IMR-90 (cell line): ENCODE data around the gene FMNL1. TPM values are rescaled to one million over a fixed set of nuclear protein-coding genes. Genes with fewer than 3 reads are reported as not detected.

Experiments used
- ATAC-seq: fragments of 200-7000 bp; cut with Tn5 transposase; 2 replicates; pipeline ENCODE4 v1.9.1; 2020; ENCODE audit warnings: low read depth, mild to moderate bottlenecking, moderate library complexity
- BruUV-seq: library from RNA; stranded (reverse); fragments of 400-500 nt; replicated peaks from 2 replicates; lab custom pipeline; 2021; lab: Mats Ljungman, UMichigan
- CTCF ChIA-PET: fragments of 300-600 bp; formaldehyde crosslinking; extraction: SDS; loops from one replicate; lab custom pipeline; 2021; ENCODE audit warnings: antibody characterized with exemption; lab: Yijun Ruan, JAX
- POLR2A ChIA-PET: fragments of 300-600 bp; sonication (Branson Sonifier 250); formaldehyde crosslinking; loops from one replicate; lab custom pipeline; 2022; ENCODE audit warnings: antibody characterized with exemption; ENCODE audit not compliant: unreplicated experiment; lab: Charles Lee
- DNase-seq: peaks from one replicate; pipeline ENCODE4 v3.0.0; 2013
- H2AFZ ChIP-seq: replicated peaks from 2 replicates; pipeline ENCODE3; 2013; ENCODE audit warnings: low read length, mild to moderate bottlenecking; ENCODE audit not compliant: poor library complexity
- H2AK5ac ChIP-seq: 2 replicates; pipeline ENCODE4 v1.6.1; 2013; ENCODE audit warnings: low read depth, low read length, inconsistent platforms
- H2AK9ac ChIP-seq: replicated peaks from 2 replicates; pipeline ENCODE3; 2013; ENCODE audit warnings: mild to moderate bottlenecking, low read depth, low read length, moderate library complexity; ENCODE audit not compliant: poor library complexity
- H2BK120ac ChIP-seq: 2 replicates; pipeline ENCODE4 v1.6.1; 2013; ENCODE audit warnings: low read depth, low read length, inconsistent platforms
- H2BK15ac ChIP-seq: 3 replicates; pipeline ENCODE4 v1.6.1; 2013; ENCODE audit warnings: low read depth, low read length, inconsistent platforms
- H2BK20ac ChIP-seq: 2 replicates; pipeline ENCODE4 v1.6.1; 2013; ENCODE audit warnings: low read depth, mild to moderate bottlenecking, inconsistent platforms, low read length, moderate library complexity
- H2BK5ac ChIP-seq: 2 replicates; pipeline ENCODE4 v1.6.1; 2013; ENCODE audit warnings: mild to moderate bottlenecking, low read depth, low read length, inconsistent platforms; ENCODE audit not compliant: poor library complexity, severe bottlenecking
- H3K14ac ChIP-seq: replicated peaks from 2 replicates; pipeline ENCODE4 v1.6.1; 2013; ENCODE audit warnings: low read depth, low read length, inconsistent platforms
- H3K18ac ChIP-seq: 2 replicates; pipeline ENCODE4 v1.6.1; 2013; ENCODE audit warnings: low read depth, low read length, control low read depth
- H3K23ac ChIP-seq: 2 replicates; pipeline ENCODE4 v1.6.1; 2013; ENCODE audit warnings: low read depth, low read length, inconsistent platforms
- H3K27ac ChIP-seq: 2 replicates; pipeline ENCODE4 v1.5.1; 2013; ENCODE audit warnings: mild to moderate bottlenecking, control low read depth, low read length; ENCODE audit not compliant: insufficient read depth
- H3K27me3 ChIP-seq: 2 replicates; pipeline ENCODE4 v1.6.1; 2013; ENCODE audit warnings: low read length; ENCODE audit not compliant: control insufficient read depth, insufficient read depth
- H3K36me3 ChIP-seq: 2 replicates; pipeline ENCODE4 v1.6.1; 2013; ENCODE audit warnings: low read length, mixed read lengths; ENCODE audit not compliant: control insufficient read depth, insufficient read depth
- H3K4ac ChIP-seq: 2 replicates; pipeline ENCODE4 v1.6.1; 2013; ENCODE audit warnings: low read depth, low read length, inconsistent platforms
- H3K4me1 ChIP-seq: 2 replicates; pipeline ENCODE4 v1.6.1; 2013; ENCODE audit warnings: low read length, mixed read lengths; ENCODE audit not compliant: control insufficient read depth, insufficient read depth
- H3K4me2 ChIP-seq: 2 replicates; pipeline ENCODE4 v1.6.1; 2013; ENCODE audit warnings: low read depth, mild to moderate bottlenecking, control low read depth, low read length, moderate library complexity
- H3K4me3 ChIP-seq: 2 replicates; pipeline ENCODE4 v1.5.1; 2013; ENCODE audit warnings: low read depth, mild to moderate bottlenecking, control low read depth, low read length, moderate library complexity; ENCODE audit not compliant: insufficient read depth
- H3K56ac ChIP-seq: 2 replicates; pipeline ENCODE4 v1.6.1; 2013; ENCODE audit warnings: low read length, inconsistent platforms; ENCODE audit not compliant: insufficient read depth; ENCODE audit errors: extremely low read depth
- H3K79me1 ChIP-seq, 2 experiments: 2 replicates each; pipeline ENCODE4 v1.6.1; 2013; ENCODE audit warnings: low read length in 2 of 2, inconsistent platforms in 1 of 2, low read depth in 1 of 2
- H3K9ac ChIP-seq: 2 replicates; pipeline ENCODE4 v1.6.1; 2013; ENCODE audit warnings: low read depth, low read length, control low read depth
- H3K9me1 ChIP-seq: 2 replicates; pipeline ENCODE4 v1.6.1; 2013; ENCODE audit warnings: low read length, inconsistent platforms; ENCODE audit not compliant: insufficient read depth
- H3K9me3 ChIP-seq: 2 replicates; pipeline ENCODE4 v1.6.1; 2013; ENCODE audit warnings: low read length; ENCODE audit not compliant: control insufficient read depth, insufficient read depth
- H4K20me1 ChIP-seq: 2 replicates; pipeline ENCODE4 v1.6.1; 2013; ENCODE audit warnings: low read length, inconsistent platforms; ENCODE audit not compliant: insufficient read depth
- H4K5ac ChIP-seq: 2 replicates; pipeline ENCODE4 v1.6.1; 2013; ENCODE audit warnings: mild to moderate bottlenecking, low read depth, low read length, control low read depth
- H4K8ac ChIP-seq, 2 experiments: 2 replicates each; pipeline ENCODE4 v1.6.1; 2013; ENCODE audit warnings: low read depth in 2 of 2, low read length in 2 of 2, control low read depth in 1 of 2, inconsistent platforms in 1 of 2
- H4K91ac ChIP-seq: 2 replicates; pipeline ENCODE4 v1.6.1; 2013; ENCODE audit warnings: low read depth, low read length, inconsistent platforms; ENCODE audit not compliant: insufficient read depth
- CHD1 ChIP-seq: IDR thresholded peaks from 2 replicates; pipeline ENCODE4 v1.6.1; 2012; ENCODE audit warnings: low read depth, low read length, improper control_type of control experiment
- CTCF ChIP-seq: conservative IDR thresholded peaks from 2 replicates; pipeline ENCODE4 v1.5.1; 2012; ENCODE audit warnings: mild to moderate bottlenecking, low read depth, low read length, improper control_type of control experiment
- ELK1 ChIP-seq: fragments of 150-350 bp; IDR thresholded peaks from 2 replicates; pipeline ENCODE4 v1.6.1; 2016; ENCODE audit warnings: low read depth, mild to moderate bottlenecking, low read length, moderate library complexity, borderline replicate concordance
- FOS ChIP-seq: fragments of 150-350 bp; IDR thresholded peaks from 2 replicates; pipeline ENCODE4 v1.6.1; 2016; ENCODE audit warnings: low read depth, low read length
- MAZ ChIP-seq: IDR thresholded peaks from 2 replicates; pipeline ENCODE4 v1.6.1; 2012; ENCODE audit warnings: low read depth, mild to moderate bottlenecking, low read length, improper control_type of control experiment, moderate library complexity, borderline replicate concordance
- MXI1 ChIP-seq: IDR thresholded peaks from 2 replicates; pipeline ENCODE4 v1.6.1; 2012; ENCODE audit warnings: low read depth, mild to moderate bottlenecking, low read length, moderate library complexity, borderline replicate concordance
- POLR2A ChIP-seq: IDR thresholded peaks from 2 replicates; pipeline ENCODE4 v1.6.1; 2012; ENCODE audit warnings: mild to moderate bottlenecking, low read depth, low read length
- RAD21 ChIP-seq: IDR thresholded peaks from 2 replicates; pipeline ENCODE4 v1.6.1; 2012; ENCODE audit warnings: low read length, improper control_type of control experiment
- RFX5 ChIP-seq: IDR thresholded peaks from 2 replicates; pipeline ENCODE4 v1.8.0; 2012; ENCODE audit warnings: low read depth, mild to moderate bottlenecking, low read length, moderate library complexity
- SMC3 ChIP-seq: fragments of 150-350 bp; IDR thresholded peaks from 2 replicates; pipeline ENCODE4 v1.6.1; 2016; ENCODE audit warnings: low read depth, mild to moderate bottlenecking, antibody characterized with exemption, low read length, moderate library complexity
- USF2 ChIP-seq: fragments of 150-350 bp; IDR thresholded peaks from 2 replicates; pipeline ENCODE4 v1.6.1; 2017; ENCODE audit warnings: mild to moderate bottlenecking, antibody characterized with exemption, low read length, low read depth
- WGBS, 2 experiments: methylation state at CpG; one replicate each; pipeline versions ENCODE4 v1.1.5 to v1.1.7; 2013; ENCODE audit warnings: missing lambda C conversion rate in 2 of 2; ENCODE audit not compliant: insufficient read length in 1 of 2; ENCODE audit errors: extremely low coverage in 2 of 2; 5-methylcytosine and 5-hydroxymethylcytosine counted together
- dilution Hi-C: fragments of 300-500 bp; cut with HindIII; formaldehyde crosslinking; loops from one replicate; pipeline ENCODE4 v1.14.3; 2018; ENCODE audit warnings: low sequenced_read_pairs; ENCODE audit not compliant: unreplicated experiment
- in situ Hi-C: fragments of 300-500 bp; cut with MboI; formaldehyde crosslinking; loops from 3 replicates; pipeline ENCODE4 v1.14.3; 2019; ENCODE audit warnings: low sequenced_read_pairs, inconsistent platforms, mixed read lengths
- intact Hi-C: fragments of 100-400 bp; cut with micrococcal nuclease; formaldehyde crosslinking; loops from 2 replicates; pipeline ENCODE4 v1.10.0; 2022
- polyA plus RNA-seq, 3 experiments: library from polyadenylated mRNA; depleted of rRNA; stranded (reverse); fragments of >200 nt; gene quantifications; 2 replicates each; pipeline ENCODE4 v1.2.3, GENCODE V29; 2012; ENCODE audit warnings: low replicate concordance in 1 of 3
- total RNA-seq: library from RNA; depleted of rRNA; stranded (reverse); fragments of >200 nt; gene quantifications from 2 replicates; pipeline ENCODE4 v1.2.3, GENCODE V29; 2012

Gene FMNL1
- total and polyA plus RNA-seq, 2 of the 4 experiments (the other 2 are of a cell fraction): 0.36 to 2.3 TPM

GRCh38 chr17:45197555-45198334, 23.9 kb upstream of the FMNL1 start:
- H3K4ac ChIP-seq: peak overlapping the region; percentile 95

More at GRCh38 chr17:45197555-45198334, 23.9 kb upstream of the FMNL1 start:
- Histone ChIP-seq H3K27me3 (no peaks in the 10 kb centered on the region), H3K23ac (peak overlapping the region; percentile 55; the same call in 1 of the 2 replicates), H3K18ac (peak overlapping the region; percentile 74), H4K8ac (peak overlapping the region; percentile 60 to 96), H3K27ac (peak overlapping the region; percentile 60), H3K9ac (peak overlapping the region; percentile 60), H4K20me1 (no peaks in the 10 kb centered on the region), H2BK20ac (peak overlapping the region; percentile 72), H2AFZ (peak overlapping the region; percentile 98), H3K79me1 (no peaks in the 10 kb centered on the region), H3K4me3 (no peak overlapping the region), H2AK5ac (peak overlapping the region; percentile 67; the same call in 1 of the 2 replicates), H3K14ac (peak overlapping the region; percentile 89), H3K36me3 (no peaks in the 10 kb centered on the region), H2AK9ac (peak overlapping the region; percentile 7), H2BK15ac (peak overlapping the region; percentile 55; the same call in 1 of the 3 replicates), H3K9me1 (no peaks in the 10 kb centered on the region), H2BK120ac (peak overlapping the region; percentile 89), H2BK5ac (peak overlapping the region; percentile 71), H3K4me1 (peaks cover 10% of the 10 kb centered on the region), H4K91ac (peak overlapping the region; percentile 90), H4K5ac (peak overlapping the region; percentile 92), H3K9me3 (no peaks in the 10 kb centered on the region), H3K4me2 (peak overlapping the region; percentile 59), H3K56ac (0 out of 2 replicates have a peak overlapping the region, but pooled peaks have one; percentile 1)
- ATAC-seq: peak; percentile 100
- in situ Hi-C loops (loop anchor here (5.0 kb wide), 1 partner anchor 60 kb away; the partner anchor contains the start of gene ACBD4), dilution Hi-C loops (no loop called here), intact Hi-C loops (loop anchor here (1.0 kb wide), 2 partner anchors 48 to 62 kb away; partner anchors contain the start of gene ACBD4)
- ChIA-PET POLR2A (interaction anchor here (0.8 to 1.6 kb wide), 6 partner anchors 9 to 49 kb away, joined by 3 to 12 read pairs (median 4); partner anchors contain the start of gene HEXIM2), CTCF (interaction anchor here (0.6 to 3.3 kb wide), 22 partner anchors 9 to 377 kb away, joined by 3 to 60 read pairs (median 4); partner anchors contain the start of genes ACBD4 and HEXIM1)
- BruUV-seq: no TSS peak
- peak; percentile 77 for DNase-seq
- TF ChIP-seq MAZ (peak; percentile 71; the same call in 1 of the 2 replicates), MXI1 (no peak), RFX5 (no peak), SMC3 (peak; percentile 96), RAD21 (peak; percentile 100), USF2 (no peak), ELK1 (no peak), CTCF (peak; percentile 100; the same call in 1 of the 2 replicates), FOS (no peak), POLR2A (peak; percentile 54; the same call in 1 of the 2 replicates), CHD1 (no peak)
- no CpG with 5 or more reads among the region's 16 CpGs for WGBS, 2 experiments
